HepG2 (cell line): Measurements from ENCODE around the gene VAMP4. TPM values are rescaled to one million over a fixed set of nuclear protein-coding genes. Genes with fewer than 3 reads are reported as not detected.

ENCODE experiments used
- ASH2L ChIP-seq: fragments of 300-600, 200-600 bp; sonication (generic); IDR thresholded peaks from 2 replicates; pipeline ENCODE4 v1.7.0; 2017; ENCODE audit warnings: low read depth, mild to moderate bottlenecking, moderate library complexity, mixed read lengths, low read length; ENCODE audit not compliant: insufficient read length
- CBFB ChIP-seq: sonication (generic); formaldehyde crosslinking; IDR thresholded peaks from 2 replicates; pipeline ENCODE4 v1.4.0; 2020; ENCODE audit warnings: missing genetic modification reagents
- CC2D1A ChIP-seq: sonication (generic); formaldehyde crosslinking; IDR thresholded peaks from 2 replicates; pipeline ENCODE4 v1.8.1; 2023; ENCODE audit warnings: mild to moderate bottlenecking, missing genetic modification reagents
- HNRNPLL ChIP-seq: fragments of 200-400 bp; formaldehyde crosslinking; IDR thresholded peaks from 2 replicates; pipeline ENCODE4 v1.6.1; 2017; ENCODE audit warnings: mild to moderate bottlenecking, low read depth, low read length; ENCODE audit not compliant: poor library complexity, severe bottlenecking
- IRF2 ChIP-seq: IDR thresholded peaks from 2 replicates; pipeline ENCODE4 v1.6.1; 2018; ENCODE audit warnings: missing genetic modification reagents, missing compliant biosample characterization
- MAZ ChIP-seq, 2 experiments: sonication (generic) in 1 of 2; formaldehyde crosslinking in 1 of 2; IDR thresholded peaks; 2 replicates each; pipeline versions ENCODE4 v1.5.0 to v1.6.1; 2012 to 2020; ENCODE audit warnings: low read depth in 2 of 2, mild to moderate bottlenecking in 2 of 2, borderline replicate concordance in 1 of 2, improper control_type of control experiment in 1 of 2, low read length in 1 of 2, missing genetic modification reagents in 1 of 2, moderate library complexity in 1 of 2
- MTA1 ChIP-seq: sonication (generic); formaldehyde crosslinking; IDR thresholded peaks from 2 replicates; pipeline ENCODE4 v1.4.0; 2020; ENCODE audit warnings: missing genetic modification reagents, mild to moderate bottlenecking, borderline replicate concordance
- PHF21A ChIP-seq: sonication (generic); formaldehyde crosslinking; IDR thresholded peaks from 2 replicates; pipeline ENCODE4 v1.5.0; 2020; ENCODE audit warnings: mild to moderate bottlenecking, missing genetic modification reagents
- PHF8 ChIP-seq: sonication (generic); formaldehyde crosslinking; IDR thresholded peaks from 2 replicates; pipeline ENCODE4 v1.5.0; 2020; ENCODE audit warnings: missing genetic modification reagents
- RXRB ChIP-seq: IDR thresholded peaks from 2 replicates; pipeline ENCODE4 v1.6.1; 2016; ENCODE audit warnings: borderline replicate concordance, missing genetic modification reagents, missing compliant biosample characterization
- TCF7 ChIP-seq: sonication (generic); IDR thresholded peaks from 2 replicates; pipeline ENCODE4 v1.6.1; 2016; ENCODE audit warnings: antibody characterized with exemption, low read depth
- WIZ ChIP-seq: sonication (generic); formaldehyde crosslinking; IDR thresholded peaks from 2 replicates; pipeline ENCODE4 v1.5.1; 2020; ENCODE audit warnings: mild to moderate bottlenecking, missing genetic modification reagents
- ZNF607 ChIP-seq: sonication (generic); formaldehyde crosslinking; IDR thresholded peaks from 2 replicates; pipeline ENCODE4 v1.5.1; 2020; ENCODE audit warnings: missing genetic modification reagents, mild to moderate bottlenecking, borderline replicate concordance
- ZNF678 ChIP-seq: sonication (generic); formaldehyde crosslinking; IDR thresholded peaks from 2 replicates; pipeline ENCODE4 v1.4.0; 2020; ENCODE audit warnings: mild to moderate bottlenecking, missing genetic modification reagents
- ZNF777 ChIP-seq: sonication (generic); formaldehyde crosslinking; IDR thresholded peaks from 2 replicates; pipeline ENCODE4 v1.4.0; 2020; ENCODE audit warnings: missing genetic modification reagents
- ZNF788 ChIP-seq: sonication (generic); formaldehyde crosslinking; IDR thresholded peaks from 2 replicates; pipeline ENCODE4 v1.5.0; 2020; ENCODE audit warnings: mild to moderate bottlenecking, missing genetic modification reagents, borderline replicate concordance
- polyA plus RNA-seq, 8 experiments: library from polyadenylated mRNA; depleted of rRNA in 3 of 8; stranded (reverse) in 7 of 8; unstranded in 1 of 8; fragments of >200 nt; fragmentation: Illumina TruSeq in 4 of 8; extraction: Trizol in 4 of 8; gene quantifications; 2 replicates each; pipeline versions ENCODE4 v1.2.1 to v1.2.3, GENCODE V29; 2011 to 2016; ENCODE audit warnings: low read depth in 4 of 8, missing spikeins in 1 of 8, mixed read lengths in 1 of 8; ENCODE audit not compliant: insufficient read depth in 1 of 8
- total RNA-seq, 5 experiments: library from RNA; depleted of rRNA; stranded (reverse); fragments of >200 nt; fragmentation: Illumina TruSeq; extraction: Trizol; gene quantifications; 2 replicates each; pipeline ENCODE4 v1.2.3, GENCODE V29; 2016; ENCODE audit warnings: low read depth in 1 of 5
- TF ChIP-seq, protein P1 (sequence below): sonication (generic); formaldehyde crosslinking; IDR thresholded peaks from 2 replicates; pipeline ENCODE4 v1.4.0; 2020; ENCODE audit warnings: low read depth, missing genetic modification reagents
- TF ChIP-seq, protein P2 (sequence below): sonication (generic); formaldehyde crosslinking; IDR thresholded peaks from 2 replicates; pipeline ENCODE4 v1.4.0; 2020; ENCODE audit warnings: missing genetic modification reagents, borderline replicate concordance
- TF ChIP-seq, protein P3 (sequence below): sonication (generic); formaldehyde crosslinking; IDR thresholded peaks from 2 replicates; pipeline ENCODE4 v1.5.1; 2020; ENCODE audit warnings: mild to moderate bottlenecking, missing genetic modification reagents, borderline replicate concordance
- TF ChIP-seq, protein P4 (sequence below): fragments of 450-650 bp; IDR thresholded peaks from 2 replicates; pipeline ENCODE4 v1.6.1; 2017

Gene VAMP4
- total and polyA plus RNA-seq, 2 of the 13 experiments (the other 11 are each of a cell fraction or from before 2014, with no cell fraction given), result 1.4 to 2.0 TPM

DNA sequence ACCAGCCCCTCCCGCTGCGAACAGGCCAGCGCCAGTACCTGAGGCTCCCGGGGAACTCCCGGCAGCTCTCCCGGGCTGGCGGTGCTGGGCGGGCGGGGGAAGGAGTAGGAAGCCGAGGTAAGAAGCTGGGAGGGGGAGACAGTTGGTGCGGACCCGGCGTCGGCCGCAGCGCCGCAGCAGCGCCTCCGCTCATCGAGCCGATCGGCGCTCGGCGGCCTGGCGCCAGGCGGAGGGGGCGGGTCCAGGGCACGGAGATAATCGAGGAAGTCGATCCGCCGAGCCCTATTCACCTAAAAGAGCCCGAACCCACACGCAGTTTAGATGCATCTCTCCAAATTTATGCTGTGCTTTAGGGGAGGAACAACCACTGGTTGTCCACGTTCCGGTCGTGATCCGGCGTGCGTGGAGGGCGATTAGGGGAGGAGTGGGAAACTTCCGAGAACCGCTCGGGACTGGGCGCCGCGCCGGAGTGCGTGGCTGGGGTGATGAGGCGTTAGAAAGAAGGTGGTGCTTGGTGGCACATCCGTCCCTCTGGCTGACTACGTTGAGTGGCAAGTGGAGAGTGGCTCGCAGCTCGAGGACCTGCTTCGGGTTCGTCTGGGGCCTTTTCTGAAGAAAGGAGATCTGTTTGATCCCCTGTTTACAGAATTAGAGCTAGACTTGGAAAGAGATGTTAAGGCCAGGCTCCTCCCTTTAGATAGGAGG lies at the start of gene VAMP4 (continued):
- TF ChIP-seq, protein P1, sequence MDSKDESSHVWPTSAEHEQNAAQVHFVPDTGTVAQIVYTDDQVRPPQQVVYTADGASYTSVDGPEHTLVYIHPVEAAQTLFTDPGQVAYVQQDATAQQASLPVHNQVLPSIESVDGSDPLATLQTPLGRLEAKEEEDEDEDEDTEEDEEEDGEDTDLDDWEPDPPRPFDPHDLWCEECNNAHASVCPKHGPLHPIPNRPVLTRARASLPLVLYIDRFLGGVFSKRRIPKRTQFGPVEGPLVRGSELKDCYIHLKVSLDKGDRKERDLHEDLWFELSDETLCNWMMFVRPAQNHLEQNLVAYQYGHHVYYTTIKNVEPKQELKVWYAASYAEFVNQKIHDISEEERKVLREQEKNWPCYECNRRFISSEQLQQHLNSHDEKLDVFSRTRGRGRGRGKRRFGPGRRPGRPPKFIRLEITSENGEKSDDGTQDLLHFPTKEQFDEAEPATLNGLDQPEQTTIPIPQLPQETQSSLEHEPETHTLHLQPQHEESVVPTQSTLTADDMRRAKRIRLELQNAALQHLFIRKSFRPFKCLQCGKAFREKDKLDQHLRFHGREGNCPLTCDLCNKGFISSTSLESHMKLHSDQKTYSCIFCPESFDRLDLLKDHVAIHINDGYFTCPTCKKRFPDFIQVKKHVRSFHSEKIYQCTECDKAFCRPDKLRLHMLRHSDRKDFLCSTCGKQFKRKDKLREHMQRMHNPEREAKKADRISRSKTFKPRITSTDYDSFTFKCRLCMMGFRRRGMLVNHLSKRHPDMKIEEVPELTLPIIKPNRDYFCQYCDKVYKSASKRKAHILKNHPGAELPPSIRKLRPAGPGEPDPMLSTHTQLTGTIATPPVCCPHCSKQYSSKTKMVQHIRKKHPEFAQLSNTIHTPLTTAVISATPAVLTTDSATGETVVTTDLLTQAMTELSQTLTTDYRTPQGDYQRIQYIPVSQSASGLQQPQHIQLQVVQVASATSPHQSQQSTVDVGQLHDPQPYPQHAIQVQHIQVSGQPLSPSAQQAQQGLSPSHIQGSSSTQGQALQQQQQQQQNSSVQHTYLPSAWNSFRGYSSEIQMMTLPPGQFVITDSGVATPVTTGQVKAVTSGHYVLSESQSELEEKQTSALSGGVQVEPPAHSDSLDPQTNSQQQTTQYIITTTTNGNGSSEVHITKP (CRISPR knock-in tag), result no peak
- peak; percentile 99 for TF ChIP-seq ASH2L
- TF ChIP-seq CC2D1A (CRISPR knock-in tag), result no peak
- peak; percentile 86 for TF ChIP-seq ZNF788 (CRISPR knock-in tag)
- peak; percentile 78 for TF ChIP-seq IRF2 (CRISPR knock-in tag)
- no peak for TF ChIP-seq TCF7
- TF ChIP-seq, protein P2, sequence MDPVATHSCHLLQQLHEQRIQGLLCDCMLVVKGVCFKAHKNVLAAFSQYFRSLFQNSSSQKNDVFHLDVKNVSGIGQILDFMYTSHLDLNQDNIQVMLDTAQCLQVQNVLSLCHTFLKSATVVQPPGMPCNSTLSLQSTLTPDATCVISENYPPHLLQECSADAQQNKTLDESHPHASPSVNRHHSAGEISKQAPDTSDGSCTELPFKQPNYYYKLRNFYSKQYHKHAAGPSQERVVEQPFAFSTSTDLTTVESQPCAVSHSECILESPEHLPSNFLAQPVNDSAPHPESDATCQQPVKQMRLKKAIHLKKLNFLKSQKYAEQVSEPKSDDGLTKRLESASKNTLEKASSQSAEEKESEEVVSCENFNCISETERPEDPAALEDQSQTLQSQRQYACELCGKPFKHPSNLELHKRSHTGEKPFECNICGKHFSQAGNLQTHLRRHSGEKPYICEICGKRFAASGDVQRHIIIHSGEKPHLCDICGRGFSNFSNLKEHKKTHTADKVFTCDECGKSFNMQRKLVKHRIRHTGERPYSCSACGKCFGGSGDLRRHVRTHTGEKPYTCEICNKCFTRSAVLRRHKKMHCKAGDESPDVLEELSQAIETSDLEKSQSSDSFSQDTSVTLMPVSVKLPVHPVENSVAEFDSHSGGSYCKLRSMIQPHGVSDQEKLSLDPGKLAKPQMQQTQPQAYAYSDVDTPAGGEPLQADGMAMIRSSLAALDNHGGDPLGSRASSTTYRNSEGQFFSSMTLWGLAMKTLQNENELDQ (CRISPR knock-in tag), result no peak
- peak; percentile 67; the same call in 1 of the 2 replicates for TF ChIP-seq WIZ (CRISPR knock-in tag)
- peak; percentile 90 for TF ChIP-seq MAZ (IDR thresholded peaks at IDR 0.05; ENCODE audit: borderline replicate concordance, low read depth, low read length)
- TF ChIP-seq MAZ (CRISPR knock-in tag; IDR thresholded peaks at IDR 0.05; ENCODE audit: low read depth), result peak; percentile 75
- TF ChIP-seq, protein P3, sequence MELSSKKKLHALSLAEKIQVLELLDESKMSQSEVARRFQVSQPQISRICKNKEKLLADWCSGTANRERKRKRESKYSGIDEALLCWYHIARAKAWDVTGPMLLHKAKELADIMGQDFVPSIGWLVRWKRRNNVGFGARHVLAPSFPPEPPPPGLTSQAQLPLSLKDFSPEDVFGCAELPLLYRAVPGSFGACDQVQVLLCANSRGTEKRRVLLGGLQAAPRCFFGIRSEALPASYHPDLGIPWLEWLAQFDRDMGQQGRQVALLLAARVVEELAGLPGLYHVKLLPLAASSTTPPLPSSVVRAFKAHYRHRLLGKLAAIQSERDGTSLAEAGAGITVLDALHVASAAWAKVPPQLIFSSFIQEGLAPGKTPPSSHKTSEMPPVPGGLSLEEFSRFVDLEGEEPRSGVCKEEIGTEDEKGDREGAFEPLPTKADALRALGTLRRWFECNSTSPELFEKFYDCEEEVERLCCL (CRISPR knock-in tag), result no peak
- TF ChIP-seq CBFB (CRISPR knock-in tag), result peak; percentile 72; the same call in 1 of the 2 replicates
- peak; percentile 95 for TF ChIP-seq PHF8 (CRISPR knock-in tag)
- peak; percentile 69; the same call in 1 of the 2 replicates for TF ChIP-seq MTA1
- TF ChIP-seq, protein P4, sequence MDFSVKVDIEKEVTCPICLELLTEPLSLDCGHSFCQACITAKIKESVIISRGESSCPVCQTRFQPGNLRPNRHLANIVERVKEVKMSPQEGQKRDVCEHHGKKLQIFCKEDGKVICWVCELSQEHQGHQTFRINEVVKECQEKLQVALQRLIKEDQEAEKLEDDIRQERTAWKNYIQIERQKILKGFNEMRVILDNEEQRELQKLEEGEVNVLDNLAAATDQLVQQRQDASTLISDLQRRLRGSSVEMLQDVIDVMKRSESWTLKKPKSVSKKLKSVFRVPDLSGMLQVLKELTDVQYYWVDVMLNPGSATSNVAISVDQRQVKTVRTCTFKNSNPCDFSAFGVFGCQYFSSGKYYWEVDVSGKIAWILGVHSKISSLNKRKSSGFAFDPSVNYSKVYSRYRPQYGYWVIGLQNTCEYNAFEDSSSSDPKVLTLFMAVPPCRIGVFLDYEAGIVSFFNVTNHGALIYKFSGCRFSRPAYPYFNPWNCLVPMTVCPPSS, result no peak
- TF ChIP-seq ZNF607 (CRISPR knock-in tag), result peak; percentile 54; the same call in 1 of the 2 replicates
- TF ChIP-seq PHF21A (CRISPR knock-in tag), result peak; percentile 68
- peak; percentile 23; the same call in 1 of the 2 replicates for TF ChIP-seq ZNF678 (CRISPR knock-in tag)
- no peak; the same call in 1 of the 2 replicates for TF ChIP-seq RXRB (CRISPR knock-in tag)
- peak; percentile 96 for TF ChIP-seq ZNF777 (CRISPR knock-in tag)
- peak; percentile 81 for TF ChIP-seq HNRNPLL
